GM12801 (cell line): ENCODE measurements around the gene DCLRE1B.

Source experiments
- TF ChIP-seq, protein P1 (sequence below): IDR thresholded peaks from one replicate; pipeline ENCODE4 v1.5.1; 2011; ENCODE audit warnings: control low read depth; ENCODE audit not compliant: insufficient read length; ENCODE audit errors: extremely low read depth

DCLRE1B gene

DNA sequence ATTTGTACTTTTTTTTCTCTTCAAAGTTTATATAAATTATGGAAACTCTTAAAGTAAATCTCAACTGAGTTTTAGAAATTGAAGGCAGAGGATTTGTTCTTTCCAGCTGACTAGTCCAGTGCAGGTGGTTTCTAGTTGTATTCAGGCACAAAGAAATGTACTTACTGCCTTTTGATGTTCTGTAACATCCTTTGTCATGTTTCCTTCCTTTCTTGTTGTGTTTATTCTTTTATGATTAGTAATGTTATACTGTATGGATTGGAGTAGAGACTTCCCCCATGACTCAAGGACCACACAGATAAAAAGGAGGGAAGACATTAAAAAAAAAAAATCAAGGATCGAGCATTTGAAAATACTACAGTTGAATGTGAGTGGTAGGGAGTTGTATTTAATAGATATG is 32.0 kb downstream of the DCLRE1B start:
- TF ChIP-seq, protein P1, sequence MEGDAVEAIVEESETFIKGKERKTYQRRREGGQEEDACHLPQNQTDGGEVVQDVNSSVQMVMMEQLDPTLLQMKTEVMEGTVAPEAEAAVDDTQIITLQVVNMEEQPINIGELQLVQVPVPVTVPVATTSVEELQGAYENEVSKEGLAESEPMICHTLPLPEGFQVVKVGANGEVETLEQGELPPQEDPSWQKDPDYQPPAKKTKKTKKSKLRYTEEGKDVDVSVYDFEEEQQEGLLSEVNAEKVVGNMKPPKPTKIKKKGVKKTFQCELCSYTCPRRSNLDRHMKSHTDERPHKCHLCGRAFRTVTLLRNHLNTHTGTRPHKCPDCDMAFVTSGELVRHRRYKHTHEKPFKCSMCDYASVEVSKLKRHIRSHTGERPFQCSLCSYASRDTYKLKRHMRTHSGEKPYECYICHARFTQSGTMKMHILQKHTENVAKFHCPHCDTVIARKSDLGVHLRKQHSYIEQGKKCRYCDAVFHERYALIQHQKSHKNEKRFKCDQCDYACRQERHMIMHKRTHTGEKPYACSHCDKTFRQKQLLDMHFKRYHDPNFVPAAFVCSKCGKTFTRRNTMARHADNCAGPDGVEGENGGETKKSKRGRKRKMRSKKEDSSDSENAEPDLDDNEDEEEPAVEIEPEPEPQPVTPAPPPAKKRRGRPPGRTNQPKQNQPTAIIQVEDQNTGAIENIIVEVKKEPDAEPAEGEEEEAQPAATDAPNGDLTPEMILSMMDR: no peak

DNA sequence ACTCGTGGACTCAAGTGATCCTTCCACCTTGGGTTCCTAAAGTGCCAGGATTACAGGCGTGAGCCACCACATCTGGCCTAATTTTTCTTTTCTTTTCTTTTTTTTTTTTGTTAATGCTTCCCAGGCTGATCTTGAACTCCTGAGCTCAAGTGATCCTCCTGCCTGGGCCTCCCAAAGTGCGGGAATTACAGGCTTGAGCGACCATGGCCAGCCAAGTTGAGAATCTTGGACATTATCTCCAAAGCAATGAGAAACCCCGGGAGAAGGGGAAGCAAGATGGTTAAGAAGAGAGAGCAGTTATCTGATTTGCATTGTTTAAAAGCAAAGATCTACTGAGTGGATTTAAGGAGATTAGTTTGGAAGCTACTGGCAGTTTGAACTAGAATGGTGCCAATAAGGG is 33.1 kb downstream of the DCLRE1B start:
- TF ChIP-seq, protein P1: no peak

DNA sequence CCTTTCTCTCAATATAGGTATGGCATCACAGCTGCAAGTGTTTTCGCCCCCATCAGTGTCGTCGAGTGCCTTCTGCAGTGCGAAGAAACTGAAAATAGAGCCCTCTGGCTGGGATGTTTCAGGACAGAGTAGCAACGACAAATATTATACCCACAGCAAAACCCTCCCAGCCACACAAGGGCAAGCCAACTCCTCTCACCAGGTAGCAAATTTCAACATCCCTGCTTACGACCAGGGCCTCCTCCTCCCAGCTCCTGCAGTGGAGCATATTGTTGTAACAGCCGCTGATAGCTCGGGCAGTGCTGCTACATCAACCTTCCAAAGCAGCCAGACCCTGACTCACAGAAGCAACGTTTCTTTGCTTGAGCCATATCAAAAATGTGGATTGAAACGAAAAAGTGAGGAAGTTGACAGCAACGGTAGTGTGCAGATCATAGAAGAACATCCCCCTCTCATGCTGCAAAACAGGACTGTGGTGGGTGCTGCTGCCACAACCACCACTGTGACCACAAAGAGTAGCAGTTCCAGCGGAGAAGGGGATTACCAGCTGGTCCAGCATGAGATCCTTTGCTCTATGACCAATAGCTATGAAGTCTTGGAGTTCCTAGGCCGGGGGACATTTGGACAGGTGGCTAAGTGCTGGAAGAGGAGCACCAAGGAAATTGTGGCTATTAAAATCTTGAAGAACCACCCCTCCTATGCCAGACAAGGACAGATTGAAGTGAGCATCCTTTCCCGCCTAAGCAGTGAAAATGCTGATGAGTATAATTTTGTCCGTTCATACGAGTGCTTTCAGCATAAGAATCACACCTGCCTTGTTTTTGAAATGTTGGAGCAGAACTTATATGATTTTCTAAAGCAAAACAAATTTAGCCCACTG is 35.5 kb downstream of the DCLRE1B start:
- TF ChIP-seq, protein P1: no peak

GRCh38 chr1:113941245-113941559 is 36.1 kb downstream of the DCLRE1B start:
- TF ChIP-seq, protein P1: no peak

DNA sequence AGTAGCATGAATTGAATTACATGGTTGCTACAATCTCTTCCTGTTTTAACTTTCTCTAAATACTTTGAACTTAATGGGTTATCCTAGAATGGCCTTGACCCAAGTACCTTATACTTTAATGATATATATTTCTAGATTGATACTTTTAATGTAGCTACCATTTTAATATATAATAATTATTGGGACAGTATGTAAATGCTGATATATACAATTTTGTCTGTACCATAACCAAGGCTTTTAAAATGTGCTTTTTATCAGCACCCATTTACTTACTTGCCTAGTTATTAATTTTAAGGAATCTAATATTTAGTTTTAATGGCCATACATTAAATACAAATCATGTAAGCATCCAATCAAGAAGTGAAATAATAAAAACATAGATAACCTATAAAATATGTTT is 37.4 kb downstream of the DCLRE1B start:
- TF ChIP-seq, protein P1: no peak

- TF ChIP-seq, protein P1: no peak
These were observed 38.1 kb downstream of the DCLRE1B start for GRCh38 chr1:113943028-113943811.

GRCh38 chr1:113945329-113945728 is 40.2 kb downstream of the DCLRE1B start:
- TF ChIP-seq, protein P1: no peak
